OCI-LY7 (cell line): Measurements from ENCODE around the gene TAP1.

ENCODE experiments used
- CTCF ChIP-seq: fragments of 200-600 bp; sonication (generic); conservative IDR thresholded peaks from 2 replicates; pipeline ENCODE4 v1.5.1; 2014; ENCODE audit warnings: mild to moderate bottlenecking, antibody characterized with exemption, low read length, moderate library complexity, mixed read lengths
- EZH2phosphoT487 ChIP-seq: fragments of 200-600 bp; sonication (generic); IDR thresholded peaks from 2 replicates; pipeline ENCODE4 v1.6.1; 2018; ENCODE audit warnings: low read depth, borderline replicate concordance, mild to moderate bottlenecking, mixed run types, antibody characterized with exemption, low read length, moderate library complexity, mixed read lengths

DNA sequence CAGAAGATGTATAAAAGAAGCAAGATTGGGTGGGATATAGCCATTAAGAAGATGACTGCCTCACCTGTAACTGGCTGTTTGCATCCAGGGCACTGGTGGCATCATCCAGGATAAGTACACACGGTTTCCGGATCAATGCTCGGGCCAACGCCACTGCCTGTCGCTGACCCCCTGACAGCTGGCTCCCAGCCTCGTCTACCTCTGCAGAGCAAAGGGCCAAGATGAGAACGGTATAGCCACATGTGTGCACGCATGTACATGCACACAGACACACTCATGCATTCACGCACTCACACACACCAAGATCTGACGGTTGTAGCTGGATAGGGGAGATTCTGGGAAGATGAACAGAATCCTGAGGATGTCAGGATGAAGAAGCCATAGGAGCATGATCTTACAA lies 6.5 kb downstream of the TAP1 start:
- TF ChIP-seq CTCF (no peak), EZH2phosphoT487 (no peak)
